ENCODE results near the gene FAIM2.

- TF ChIP-seq ZNF664 (tag by site-specific recombination; IDR thresholded peaks at IDR 0.05) (no peak), ZNF639 (tag by site-specific recombination; IDR thresholded peaks at IDR 0.05) (no peak), ZNF768 (tag by site-specific recombination; IDR thresholded peaks at IDR 0.05) (no peak)
Observed at GRCh38 chr12:49920915-49921286, 17.2 kb upstream of the FAIM2 start.

Measured in HEK293 (cell line).